BLaER1 (cell line): ENCODE results near the gene GABARAPL1.
"Not testable (repeated sequence)": the region's sequence is repeated elsewhere in the genome, so short reads cannot be mapped to it uniquely, and the experiment has no call there.

Experiments
- H3K27ac ChIP-seq: shearing (Covaris generic); formaldehyde crosslinking; 2 replicates; pipeline ENCODE4 v1.8.1; 2022
- H3K27me3 ChIP-seq: shearing (Covaris generic); formaldehyde crosslinking; 2 replicates; pipeline ENCODE4 v1.8.1; 2022
- H3K36me3 ChIP-seq: shearing (Covaris generic); formaldehyde crosslinking; 2 replicates; pipeline ENCODE4 v1.8.1; 2022
- H3K4me1 ChIP-seq: shearing (Covaris generic); formaldehyde crosslinking; 2 replicates; pipeline ENCODE4 v1.8.1; 2022
- H3K4me2 ChIP-seq: shearing (Covaris generic); formaldehyde crosslinking; 2 replicates; pipeline ENCODE4 v1.8.1; 2022
- H3K4me3 ChIP-seq: shearing (Covaris generic); formaldehyde crosslinking; 2 replicates; pipeline ENCODE4 v1.8.1; 2022
- H3K9ac ChIP-seq: shearing (Covaris generic); formaldehyde crosslinking; 2 replicates; pipeline ENCODE4 v1.8.1; 2022
- H3K9me3 ChIP-seq: shearing (Covaris generic); formaldehyde crosslinking; 2 replicates; pipeline ENCODE4 v1.8.1; 2022
- H4K20me1 ChIP-seq: shearing (Covaris generic); formaldehyde crosslinking; 2 replicates; pipeline ENCODE4 v1.8.1; 2022
- Cebpa-rat ChIP-seq: shearing (Covaris generic); IDR thresholded peaks from 2 replicates; pipeline ENCODE4 v1.8.1; 2022

GABARAPL1 gene

GRCh38 chr12:10214136-10214894, 1.6 kb downstream of the GABARAPL1 start:
- Histone ChIP-seq H3K4me2 (peak overlapping the region; percentile 92), H3K27ac (no peak overlapping the region)

GRCh38 chr12:10214895-10215267, 2.2 kb downstream of the GABARAPL1 start:
- Histone ChIP-seq H3K4me1 (peaks cover 20% of the 10 kb centered on the region), H3K9me3 (no peaks in the 10 kb centered on the region), H4K20me1 (0 out of 2 replicates have a peak, but pooled peaks cover 19% of the 10 kb centered on the region), H3K9ac (no peak overlapping the region), H3K27ac (no peak overlapping the region), H3K4me2 (no peak overlapping the region), H3K4me3 (no peak overlapping the region), H3K27me3 (no peaks in the 10 kb centered on the region; the same call in 1 of the 2 replicates), H3K36me3 (peaks cover 17% of the 10 kb centered on the region)
- no peak for TF ChIP-seq Cebpa-rat

More at GRCh38 chr12:10214136-10214894, 1.6 kb downstream of the GABARAPL1 start:
- Histone ChIP-seq H3K27me3 (no peaks in the 10 kb centered on the region; the same call in 1 of the 2 replicates), H3K4me1 (peaks cover 20% of the 10 kb centered on the region), H3K36me3 (peaks cover 11% of the 10 kb centered on the region; the same call in 1 of the 2 replicates), H4K20me1 (0 out of 2 replicates have a peak, but pooled peaks cover 19% of the 10 kb centered on the region), H3K4me3 (peak overlapping the region; percentile 81), H3K9ac (no peak overlapping the region), H3K9me3 (no peaks in the 10 kb centered on the region)
- TF ChIP-seq Cebpa-rat: no peak

- H3K9ac ChIP-seq: no peak overlapping the region
- H3K9me3 ChIP-seq: no peaks in the 10 kb centered on the region
- H3K36me3 ChIP-seq: peaks cover 22% of the 10 kb centered on the region
- H4K20me1 ChIP-seq: 0 out of 2 replicates have a peak, but pooled peaks cover 19% of the 10 kb centered on the region
- TF ChIP-seq Cebpa-rat: no peak
- H3K4me1 ChIP-seq: peaks cover 20% of the 10 kb centered on the region
- no peak overlapping the region for H3K27ac ChIP-seq
- H3K4me2 ChIP-seq: no peak overlapping the region
- H3K27me3 ChIP-seq: no peaks in the 10 kb centered on the region; the same call in 1 of the 2 replicates
- no peak overlapping the region for H3K4me3 ChIP-seq
Measured at GRCh38 chr12:10215436-10215835, 2.8 kb downstream of the GABARAPL1 start.

- peaks cover 20% of the 10 kb centered on the region for H3K4me1 ChIP-seq
- H3K36me3 ChIP-seq: peaks cover 27% of the 10 kb centered on the region
- H3K27ac ChIP-seq, H3K4me3 ChIP-seq, H3K9ac ChIP-seq, H3K4me2 ChIP-seq, H3K9me3 ChIP-seq, H3K27me3 ChIP-seq: not testable (repeated sequence)
- H4K20me1 ChIP-seq: 0 out of 2 replicates have a peak, but pooled peaks cover 19% of the 10 kb centered on the region
Measured at GRCh38 chr12:10215946-10216345, 3.3 kb downstream of the GABARAPL1 start.

- no peaks in the 10 kb centered on the region; the same call in 1 of the 2 replicates for H3K27me3 ChIP-seq
- H4K20me1 ChIP-seq: 0 out of 2 replicates have a peak, but pooled peaks cover 19% of the 10 kb centered on the region
- H3K4me2 ChIP-seq: no peak overlapping the region
- no peak overlapping the region for H3K27ac ChIP-seq
- H3K4me3 ChIP-seq: no peak overlapping the region
- H3K9ac ChIP-seq: no peak overlapping the region
- no peak for TF ChIP-seq Cebpa-rat
- H3K4me1 ChIP-seq: peaks cover 20% of the 10 kb centered on the region
- H3K9me3 ChIP-seq: no peaks in the 10 kb centered on the region
- peaks cover 46% of the 10 kb centered on the region for H3K36me3 ChIP-seq
Measured at GRCh38 chr12:10218021-10218420, 5.3 kb downstream of the GABARAPL1 start.

- TF ChIP-seq Cebpa-rat: no peak
- Histone ChIP-seq H3K27me3 (no peaks in the 10 kb centered on the region), H4K20me1 (no peaks in the 10 kb centered on the region), H3K4me3 (no peak overlapping the region), H3K9ac (no peak overlapping the region), H3K9me3 (no peaks in the 10 kb centered on the region), H3K36me3 (peaks cover 60% of the 10 kb centered on the region), H3K4me2 (no peak overlapping the region), H3K4me1 (no peaks in the 10 kb centered on the region), H3K27ac (no peak overlapping the region)
Measured at GRCh38 chr12:10220398-10221077, 7.9 kb downstream of the GABARAPL1 start.

- no peak overlapping the region for H3K27ac ChIP-seq
- H3K4me2 ChIP-seq: no peak overlapping the region
- peaks cover under 1% of the 10 kb centered on the region; the same call in 1 of the 2 replicates for H3K4me1 ChIP-seq
- H3K36me3 ChIP-seq: peaks cover 60% of the 10 kb centered on the region
- H4K20me1 ChIP-seq: no peaks in the 10 kb centered on the region
- no peaks in the 10 kb centered on the region for H3K9me3 ChIP-seq
- no peak for TF ChIP-seq Cebpa-rat
- H3K9ac ChIP-seq: no peak overlapping the region
- no peaks in the 10 kb centered on the region for H3K27me3 ChIP-seq
- H3K4me3 ChIP-seq: no peak overlapping the region
Measured at GRCh38 chr12:10221846-10222245, 9.2 kb downstream of the GABARAPL1 start.

- no peak for TF ChIP-seq Cebpa-rat
- H3K36me3 ChIP-seq: peaks cover 60% of the 10 kb centered on the region
Measured at GRCh38 chr12:10223208-10223607, 10.5 kb downstream of the GABARAPL1 start.

GRCh38 chr12:10225426-10225825, 12.7 kb downstream of the GABARAPL1 start:
- not testable (repeated sequence) for H3K9me3 ChIP-seq, H3K27ac ChIP-seq, H3K27me3 ChIP-seq, H4K20me1 ChIP-seq, H3K4me2 ChIP-seq, H3K4me3 ChIP-seq, H3K9ac ChIP-seq
- peaks cover 13% of the 10 kb centered on the region for H3K4me1 ChIP-seq
- H3K36me3 ChIP-seq: peaks cover 38% of the 10 kb centered on the region

More at GRCh38 chr12:10223208-10223607, 10.5 kb downstream of the GABARAPL1 start:
- Histone ChIP-seq H3K9me3 (no peaks in the 10 kb centered on the region), H3K4me2 (no peak overlapping the region), H3K4me3 (no peak overlapping the region), H3K27ac (no peak overlapping the region), H3K27me3 (no peaks in the 10 kb centered on the region), H3K9ac (no peak overlapping the region), H4K20me1 (no peaks in the 10 kb centered on the region), H3K4me1 (peaks cover 13% of the 10 kb centered on the region)

- Histone ChIP-seq H3K4me3 (no peak overlapping the region), H3K4me2 (no peak overlapping the region), H3K9ac (no peak overlapping the region), H3K9me3 (peaks cover 2% of the 10 kb centered on the region; the same call in 1 of the 2 replicates), H3K36me3 (peaks cover 32% of the 10 kb centered on the region), H3K27me3 (no peaks in the 10 kb centered on the region), H3K27ac (no peak overlapping the region), H3K4me1 (peaks cover 13% of the 10 kb centered on the region), H4K20me1 (no peaks in the 10 kb centered on the region)
- no peak for TF ChIP-seq Cebpa-rat
Measured at GRCh38 chr12:10226086-10226485, 13.4 kb downstream of the GABARAPL1 start.
